Upper lobe of left lung (tissue), 4 donors: ENCODE data around the gene KIF4A.

ENCODE experiments used
- EP300 ChIP-seq, 4 donors: sonication (generic); formaldehyde crosslinking; IDR thresholded peaks; one replicate each; pipeline ENCODE4 v1.5.1; 2017; ENCODE audit warnings: antibody characterized with exemption in 4 of 4, control low read depth in 2 of 4
- POLR2A ChIP-seq, 4 donors: fragments of 450-650 bp; IDR thresholded peaks; one replicate each; pipeline ENCODE4 v1.5.1; 2016 to 2017; ENCODE audit warnings: antibody characterized with exemption in 4 of 4, mild to moderate bottlenecking in 2 of 4
- POLR2AphosphoS5 ChIP-seq, 2 donors: sonication (generic); formaldehyde crosslinking; IDR thresholded peaks; one replicate each; pipeline ENCODE4 v1.5.1; 2017; ENCODE audit warnings: antibody characterized with exemption in 2 of 2
- TF ChIP-seq, protein P1 (sequence below), 6 experiments: fragments of 450-650 bp in 4 of 6; fragments of 200-600 bp in 2 of 6; sonication (generic) in 2 of 6; IDR thresholded peaks; one replicate each; pipeline ENCODE4 v1.5.1; 2016 to 2019; ENCODE audit warnings: antibody characterized with exemption in 6 of 6

DNA sequence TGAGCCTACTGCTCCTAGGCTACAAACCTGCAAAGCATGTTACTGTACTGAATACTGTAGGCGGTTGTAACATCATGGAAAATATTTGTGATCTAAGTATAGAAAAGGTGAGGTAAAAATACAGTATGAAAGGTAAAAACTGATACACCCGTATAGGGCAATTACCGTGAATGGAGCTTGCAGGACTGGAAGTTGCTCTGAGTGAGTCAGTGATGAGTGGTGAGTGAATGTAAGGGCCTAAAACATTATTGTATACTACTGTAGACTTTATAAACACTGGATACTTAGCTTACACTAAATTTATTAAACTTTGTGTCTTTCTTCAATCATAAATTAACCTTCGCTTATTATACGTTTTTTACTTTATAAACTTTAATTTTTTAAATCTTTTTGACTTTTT is 3.7 kb downstream of the KIF4A start:
- TF ChIP-seq POLR2AphosphoS5 (IDR thresholded peaks at IDR 0.05): no peak
- TF ChIP-seq, protein P1, sequence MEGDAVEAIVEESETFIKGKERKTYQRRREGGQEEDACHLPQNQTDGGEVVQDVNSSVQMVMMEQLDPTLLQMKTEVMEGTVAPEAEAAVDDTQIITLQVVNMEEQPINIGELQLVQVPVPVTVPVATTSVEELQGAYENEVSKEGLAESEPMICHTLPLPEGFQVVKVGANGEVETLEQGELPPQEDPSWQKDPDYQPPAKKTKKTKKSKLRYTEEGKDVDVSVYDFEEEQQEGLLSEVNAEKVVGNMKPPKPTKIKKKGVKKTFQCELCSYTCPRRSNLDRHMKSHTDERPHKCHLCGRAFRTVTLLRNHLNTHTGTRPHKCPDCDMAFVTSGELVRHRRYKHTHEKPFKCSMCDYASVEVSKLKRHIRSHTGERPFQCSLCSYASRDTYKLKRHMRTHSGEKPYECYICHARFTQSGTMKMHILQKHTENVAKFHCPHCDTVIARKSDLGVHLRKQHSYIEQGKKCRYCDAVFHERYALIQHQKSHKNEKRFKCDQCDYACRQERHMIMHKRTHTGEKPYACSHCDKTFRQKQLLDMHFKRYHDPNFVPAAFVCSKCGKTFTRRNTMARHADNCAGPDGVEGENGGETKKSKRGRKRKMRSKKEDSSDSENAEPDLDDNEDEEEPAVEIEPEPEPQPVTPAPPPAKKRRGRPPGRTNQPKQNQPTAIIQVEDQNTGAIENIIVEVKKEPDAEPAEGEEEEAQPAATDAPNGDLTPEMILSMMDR (IDR thresholded peaks at IDR 0.05): no peak
- no peak for TF ChIP-seq POLR2A (IDR thresholded peaks at IDR 0.05)
- no peak for TF ChIP-seq EP300 (IDR thresholded peaks at IDR 0.05)
